RWPE2 (cell line): ENCODE results near the gene PTPRN2.

ENCODE experiments used
- ATAC-seq: fragments of 200-7000 bp; cut with Tn5 transposase; 3 replicates; pipeline ENCODE4 v1.9.1; 2021; ENCODE audit warnings: low read depth
- DNase-seq: peaks from one replicate; pipeline ENCODE4 v3.0.0-alpha.2; 2020; ENCODE audit warnings: low spot score
- H3K27ac ChIP-seq: fragments of 450-650 bp; 2 replicates; pipeline ENCODE4 v1.5.1; 2017; ENCODE audit warnings: mild to moderate bottlenecking; ENCODE audit not compliant: poor library complexity, severe bottlenecking
- H3K27me3 ChIP-seq: fragments of 250-450 bp; sonication (Bioruptor Pico); 2 replicates; pipeline ENCODE4 v1.5.1; 2021; ENCODE audit warnings: mild to moderate bottlenecking, moderate library complexity; ENCODE audit not compliant: insufficient read depth, poor library complexity, severe bottlenecking
- H3K36me3 ChIP-seq: fragments of 250-450 bp; sonication (Bioruptor Pico); 2 replicates; pipeline ENCODE4 v1.5.1; 2020; ENCODE audit warnings: low read depth, mild to moderate bottlenecking, moderate library complexity
- H3K4me1 ChIP-seq: fragments of 250-450 bp; sonication (Bioruptor Pico); 2 replicates; pipeline ENCODE4 v1.5.1; 2021; ENCODE audit warnings: mild to moderate bottlenecking, moderate library complexity; ENCODE audit not compliant: insufficient read depth, poor library complexity, severe bottlenecking
- H3K4me3 ChIP-seq: fragments of 250-450 bp; sonication (Bioruptor Pico); 2 replicates; pipeline ENCODE4 v1.5.1; 2021; ENCODE audit warnings: mild to moderate bottlenecking, moderate library complexity; ENCODE audit not compliant: severe bottlenecking
- H3K9me3 ChIP-seq: fragments of 250-450 bp; sonication (Bioruptor Pico); 2 replicates; pipeline ENCODE4 v1.5.1; 2021; ENCODE audit warnings: mild to moderate bottlenecking, moderate library complexity; ENCODE audit not compliant: severe bottlenecking
- TF ChIP-seq, protein P1 (sequence below): fragments of 450-650 bp; IDR thresholded peaks from one replicate; pipeline ENCODE4 v1.5.1; 2017; ENCODE audit warnings: mild to moderate bottlenecking, moderate library complexity; ENCODE audit not compliant: poor library complexity, severe bottlenecking

PTPRN2 gene

DNA sequence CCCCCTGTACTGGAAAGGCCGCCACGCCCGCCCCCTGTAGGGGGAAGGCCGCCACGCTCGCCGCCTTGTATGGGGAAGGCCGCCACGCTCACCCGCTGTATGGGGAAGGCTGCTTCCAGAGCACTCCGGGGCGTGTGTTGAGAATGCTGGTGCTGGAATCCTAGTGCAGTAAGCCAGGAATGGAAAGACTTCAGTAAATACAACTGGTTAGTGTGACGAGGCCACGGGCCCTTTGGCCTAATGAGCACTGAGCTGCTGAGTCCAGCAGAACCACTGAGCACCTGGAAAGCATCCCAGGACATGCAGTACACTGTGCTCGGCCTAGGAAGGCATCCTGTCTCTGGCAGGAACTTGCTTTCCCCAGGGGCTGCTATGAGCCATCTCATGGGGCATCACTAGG, 398.9 kb downstream of the PTPRN2 start:
- no peaks in the 10 kb centered on the region for H3K36me3 ChIP-seq
- no peaks in the 10 kb centered on the region for H3K27me3 ChIP-seq
- TF ChIP-seq, protein P1, sequence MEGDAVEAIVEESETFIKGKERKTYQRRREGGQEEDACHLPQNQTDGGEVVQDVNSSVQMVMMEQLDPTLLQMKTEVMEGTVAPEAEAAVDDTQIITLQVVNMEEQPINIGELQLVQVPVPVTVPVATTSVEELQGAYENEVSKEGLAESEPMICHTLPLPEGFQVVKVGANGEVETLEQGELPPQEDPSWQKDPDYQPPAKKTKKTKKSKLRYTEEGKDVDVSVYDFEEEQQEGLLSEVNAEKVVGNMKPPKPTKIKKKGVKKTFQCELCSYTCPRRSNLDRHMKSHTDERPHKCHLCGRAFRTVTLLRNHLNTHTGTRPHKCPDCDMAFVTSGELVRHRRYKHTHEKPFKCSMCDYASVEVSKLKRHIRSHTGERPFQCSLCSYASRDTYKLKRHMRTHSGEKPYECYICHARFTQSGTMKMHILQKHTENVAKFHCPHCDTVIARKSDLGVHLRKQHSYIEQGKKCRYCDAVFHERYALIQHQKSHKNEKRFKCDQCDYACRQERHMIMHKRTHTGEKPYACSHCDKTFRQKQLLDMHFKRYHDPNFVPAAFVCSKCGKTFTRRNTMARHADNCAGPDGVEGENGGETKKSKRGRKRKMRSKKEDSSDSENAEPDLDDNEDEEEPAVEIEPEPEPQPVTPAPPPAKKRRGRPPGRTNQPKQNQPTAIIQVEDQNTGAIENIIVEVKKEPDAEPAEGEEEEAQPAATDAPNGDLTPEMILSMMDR, result no peak
- H3K9me3 ChIP-seq, result peaks cover 10% of the 10 kb centered on the region
- DNase-seq, result no peak
- no peak overlapping the region for H3K27ac ChIP-seq
- no peaks in the 10 kb centered on the region for H3K4me1 ChIP-seq
- ATAC-seq, result no peak
- no peak overlapping the region for H3K4me3 ChIP-seq

DNA sequence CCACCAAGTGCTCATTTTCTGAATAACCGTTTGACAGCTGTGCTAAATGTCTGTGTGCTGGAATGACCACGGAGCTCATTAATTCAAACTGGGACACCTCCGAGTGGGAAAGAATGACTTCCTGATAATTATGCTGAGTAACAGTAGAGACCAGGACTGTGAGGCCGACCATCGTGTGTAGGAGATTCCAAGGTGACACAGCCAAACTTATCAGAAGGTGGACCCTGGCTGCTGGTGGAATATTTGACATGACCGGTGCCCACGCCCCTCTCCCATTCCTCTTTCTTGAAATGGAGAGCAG, 400.0 kb downstream of the PTPRN2 start:
- no peaks in the 10 kb centered on the region for H3K4me1 ChIP-seq
- DNase-seq, result no peak
- H3K36me3 ChIP-seq, result no peaks in the 10 kb centered on the region
- no peak for ATAC-seq
- no peak overlapping the region for H3K27ac ChIP-seq
- H3K27me3 ChIP-seq, result no peaks in the 10 kb centered on the region
- H3K9me3 ChIP-seq, result peaks cover 10% of the 10 kb centered on the region
- H3K4me3 ChIP-seq, result no peak overlapping the region
- TF ChIP-seq, protein P1, result no peak

DNA sequence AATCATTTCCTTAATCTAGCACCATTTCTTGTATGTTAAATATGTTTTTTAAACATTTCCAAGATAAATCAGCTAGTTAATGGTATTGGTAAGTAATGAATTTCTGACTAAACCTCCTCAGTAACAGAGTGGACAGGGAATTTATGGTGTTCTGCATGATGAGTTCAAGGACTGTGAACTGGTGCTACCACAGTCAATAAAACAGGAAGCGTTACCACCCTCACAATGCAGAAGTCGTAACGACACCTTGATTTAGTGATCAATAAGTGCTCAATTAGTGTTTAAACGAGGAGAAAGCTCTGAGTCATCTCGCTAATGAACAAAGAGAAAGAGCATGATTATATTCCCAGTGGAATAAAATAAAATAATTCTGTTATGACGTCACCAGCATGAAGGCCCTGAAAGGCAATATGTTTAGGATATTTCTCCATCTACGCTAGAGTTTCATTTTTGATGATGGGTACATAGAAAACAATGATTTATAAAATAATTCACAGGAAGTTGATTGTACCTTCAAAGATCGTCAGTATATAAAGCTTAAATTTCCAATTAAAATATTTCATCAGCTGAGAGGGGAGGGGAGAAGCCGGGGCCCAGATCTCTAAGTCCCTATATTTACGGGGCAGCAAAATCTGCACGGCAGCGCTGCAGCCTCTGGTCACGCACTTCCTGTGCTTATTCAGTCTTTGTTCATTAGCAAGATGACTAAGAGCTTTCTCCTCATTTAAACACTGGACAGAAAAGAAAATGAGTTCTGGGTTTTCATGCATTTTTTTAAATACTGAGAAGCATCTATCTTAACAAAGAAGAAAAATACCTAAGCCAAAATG, 400.5 kb downstream of the PTPRN2 start:
- no peak for ATAC-seq
- peaks cover 10% of the 10 kb centered on the region for H3K9me3 ChIP-seq

DNA sequence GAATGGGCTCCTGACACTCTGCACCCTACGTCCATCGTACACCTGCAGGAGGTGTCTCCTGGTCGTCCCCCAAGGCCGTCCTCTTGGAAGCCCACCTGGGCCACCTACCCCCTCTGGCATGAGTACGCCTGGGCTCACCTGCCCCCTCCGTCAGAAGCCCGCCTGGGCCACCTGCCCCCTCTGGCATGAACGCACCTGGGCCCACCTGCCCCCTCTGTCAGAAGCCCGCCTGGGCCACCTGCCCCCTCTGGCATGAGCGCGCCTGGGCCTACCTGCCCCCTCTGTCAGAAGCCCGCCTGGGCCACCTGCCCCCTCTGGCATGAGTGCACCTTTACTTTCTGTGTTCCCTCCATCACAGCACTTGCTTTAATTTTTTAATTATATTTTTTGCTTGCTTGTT, 401.2 kb downstream of the PTPRN2 start:
- TF ChIP-seq, protein P1, result no peak
- H3K4me1 ChIP-seq, result no peaks in the 10 kb centered on the region
- H3K27me3 ChIP-seq, result no peaks in the 10 kb centered on the region
- H3K4me3 ChIP-seq, result no peak overlapping the region
- H3K9me3 ChIP-seq, result peaks cover 10% of the 10 kb centered on the region
- no peaks in the 10 kb centered on the region for H3K36me3 ChIP-seq
- no peak for DNase-seq
- H3K27ac ChIP-seq, result no peak overlapping the region
- ATAC-seq, result no peak

More for the DNA sequence above, 400.5 kb downstream of the PTPRN2 start:
- H3K27ac ChIP-seq, result no peak overlapping the region
- no peaks in the 10 kb centered on the region for H3K36me3 ChIP-seq
- H3K4me3 ChIP-seq, result no peak overlapping the region
- no peaks in the 10 kb centered on the region for H3K4me1 ChIP-seq
- TF ChIP-seq, protein P1, result no peak
- H3K27me3 ChIP-seq, result no peaks in the 10 kb centered on the region
- no peak for DNase-seq

DNA sequence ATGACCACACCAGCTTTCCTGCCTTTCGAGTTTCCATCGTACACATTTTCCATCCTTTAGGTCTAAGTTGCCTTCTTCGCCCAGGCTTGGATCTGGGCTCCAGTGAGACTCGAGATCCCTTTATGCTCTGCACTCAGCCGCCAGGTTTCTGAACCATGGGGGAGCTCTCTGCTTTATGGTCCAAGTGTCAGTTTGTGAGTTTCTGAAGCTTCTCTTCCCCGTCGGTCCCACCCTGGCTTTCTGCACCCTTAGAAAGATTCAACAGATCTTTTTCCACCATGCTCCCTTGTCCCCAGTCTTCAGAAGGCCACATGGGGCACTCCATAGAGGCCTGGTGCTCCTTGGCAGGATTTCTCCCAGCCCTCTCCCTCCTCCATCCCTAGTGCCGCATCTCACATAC, 402.0 kb downstream of the PTPRN2 start:
- Histone ChIP-seq H3K9me3 (peaks cover 9% of the 10 kb centered on the region), H3K36me3 (no peaks in the 10 kb centered on the region), H3K27me3 (no peaks in the 10 kb centered on the region), H3K4me3 (no peak overlapping the region), H3K27ac (no peak overlapping the region), H3K4me1 (no peaks in the 10 kb centered on the region)
- TF ChIP-seq, protein P1, result no peak
- DNase-seq, result no peak
- ATAC-seq, result no peak
